ENCODE results near the gene RTP5. TPM values are rescaled to one million over a fixed set of nuclear protein-coding genes. Genes with fewer than 3 reads are reported as not detected.

The RTP5 gene
- total and polyA plus RNA-seq, 2 of the 8 experiments (the other 6 are each of a cell fraction or from before 2014, with no cell fraction given) = not detected

GRCh38 chr2:241891315-241891987 lies 21.9 kb downstream of the RTP5 start:
- H3K9me3 ChIP-seq (ENCODE audit: insufficient read depth in 2 of 2, low read depth in 1 of 2, low read length in 1 of 2) = peaks cover 0 to 4% of the 10 kb centered on the region in 2 experiments; a peak in 1 of 4 replicates
- peaks cover 2% of the 10 kb centered on the region in 2 experiments for H4K20me1 ChIP-seq (replicated peaks in 1 of 2; ENCODE audit: control insufficient read depth in 1 of 2, insufficient read depth in 2 of 2, low read length in 2 of 2)
- no peak overlapping the region for H3K23ac ChIP-seq (ENCODE audit: insufficient read length)
- H3K36me3 ChIP-seq (ENCODE audit: control insufficient read depth in 2 of 4, insufficient read depth in 4 of 4, low read length in 3 of 4) = no peaks in the 10 kb centered on the region
- H2BK12ac ChIP-seq (ENCODE audit: low read depth, low read length) = no peak overlapping the region
- H3K4me2 ChIP-seq (ENCODE audit: insufficient read depth in 1 of 2, low read depth in 2 of 2, low read length in 2 of 2) = no peak overlapping the region
- peaks cover 2% of the 10 kb centered on the region; the same call in 1 of the 2 replicates for H3K79me1 ChIP-seq (ENCODE audit: low read depth, low read length)
- H3K9ac ChIP-seq (replicated peaks in 1 of 4; ENCODE audit: extremely low read depth in 1 of 4, low read depth in 3 of 4, low read length in 3 of 4) = no peak overlapping the region
- H4K91ac ChIP-seq (replicated peaks; ENCODE audit: insufficient read length, low read length) = no peak overlapping the region
- CTCF ChIA-PET (ENCODE audit: partially characterized antibody) = no interaction called here
- POLR2A ChIA-PET (ENCODE audit: partially characterized antibody) = no interaction called here
- no peak overlapping the region for H3K14ac ChIP-seq (ENCODE audit: insufficient read length)
- no peak overlapping the region for H2BK120ac ChIP-seq (replicated peaks; ENCODE audit: low read depth, low read length)
- no peak overlapping the region for H2AK5ac ChIP-seq (ENCODE audit: low read depth, low read length)
- DNase-seq (ENCODE audit: low read depth in 1 of 2, low spot score in 2 of 2) (no peak), FAIRE-seq (no peak)
- no peak overlapping the region for H4K8ac ChIP-seq (ENCODE audit: extremely low read depth, insufficient read depth, low read length)
- peaks cover 0 to 5% (median 2%) of the 10 kb centered on the region in 4 experiments; a peak in 5 of 7 replicates for H3K4me1 ChIP-seq (replicated peaks in 1 of 4; ENCODE audit: control insufficient read depth in 3 of 4, insufficient read depth in 4 of 4, low read length in 3 of 4)
- WGBS, 2 experiments (ENCODE audit: extremely low coverage in 1 of 2, insufficient coverage in 1 of 2, insufficient read length in 1 of 2, insufficient replicate concordance in 2 of 2, low coverage in 1 of 2, low lambda C conversion rate in 2 of 2, missing lambda C conversion rate in 1 of 2) = 93% methylated on average over 23 of the region's 27 CpGs; no CpG with 5 or more reads in 1 of the 2 experiments
- no peak overlapping the region for H3K4me3 ChIP-seq (ENCODE audit: extremely low read depth in 1 of 4, insufficient read depth in 2 of 4, low read depth in 3 of 4, low read length in 4 of 4)
- no peaks in the 10 kb centered on the region for H3K27me3 ChIP-seq (replicated peaks in 1 of 4; ENCODE audit: control insufficient read depth in 3 of 4, extremely low read depth in 1 of 4, insufficient read depth in 3 of 4, low read length in 3 of 4)
- H3K23me2 ChIP-seq (ENCODE audit: low read depth, low read length) = peaks cover 2% of the 10 kb centered on the region; the same call in 1 of the 2 replicates
- H3K18ac ChIP-seq (ENCODE audit: extremely low read depth, low read length) = no peak overlapping the region; the same call in none of the 2 replicates
- H3K79me2 ChIP-seq (ENCODE audit: control insufficient read depth in 1 of 2, insufficient read depth in 2 of 2, low read length in 2 of 2) = no peaks in the 10 kb centered on the region
- no peak overlapping the region for H4K5ac ChIP-seq (ENCODE audit: insufficient read length, low read depth, low read length)
- H3K27ac ChIP-seq (ENCODE audit: low read depth, low read length) = no peak overlapping the region
- H2BK20ac ChIP-seq (ENCODE audit: low read length) = no peak overlapping the region
- no peak overlapping the region for H2BK5ac ChIP-seq (ENCODE audit: low read depth, low read length)
- no peak overlapping the region for H3K4ac ChIP-seq (replicated peaks; ENCODE audit: insufficient read length, low read depth, low read length)
- no peak overlapping the region for H2AFZ ChIP-seq (ENCODE audit: low read length)
- H3K56ac ChIP-seq (replicated peaks; ENCODE audit: insufficient read length, low read depth, low read length) = no peak overlapping the region
- no peak overlapping the region for H2BK15ac ChIP-seq (ENCODE audit: low read length)
- no peak for TF ChIP-seq CHD1 (IDR thresholded peaks at IDR 0.05; ENCODE audit: low read depth, low read length)
- TF ChIP-seq POLR2AphosphoS5 (IDR thresholded peaks at IDR 0.05; ENCODE audit: low read depth, low read length) = no peak
- TF ChIP-seq ATF3 (IDR thresholded peaks at IDR 0.05; ENCODE audit: insufficient read depth, low read depth, low read length) = no peak
- TF ChIP-seq JUND (IDR thresholded peaks at IDR 0.05; ENCODE audit: low read length) = no peak
- TF ChIP-seq SIN3A (conservative IDR thresholded peaks at IDR 0.05 in 1 of 2, IDR thresholded peaks at IDR 0.05 in 1 of 2; ENCODE audit: low read depth in 1 of 2, low read length in 2 of 2) = no peak
- no peak for TF ChIP-seq SP2 (IDR thresholded peaks at IDR 0.05; ENCODE audit: low read length)
- no peak for TF ChIP-seq RXRA (IDR thresholded peaks at IDR 0.05; ENCODE audit: insufficient read depth, low read depth, low read length)
- no peak for TF ChIP-seq SRF (IDR thresholded peaks at IDR 0.05; ENCODE audit: low read depth, low read length)
- TF ChIP-seq ASH2L (IDR thresholded peaks at IDR 0.05; ENCODE audit: low read length) = no peak
- no peak for TF ChIP-seq USF2 (IDR thresholded peaks at IDR 0.05; ENCODE audit: low read length)
- TF ChIP-seq MAFK (IDR thresholded peaks at IDR 0.05; ENCODE audit: low read depth, low read length) = no peak
- no peak for TF ChIP-seq CTBP2 (IDR thresholded peaks at IDR 0.05; ENCODE audit: borderline replicate concordance, insufficient read depth, insufficient read length, low read length)
